NCI-H446 (cell line): ENCODE measurements around the gene PNMT.
"Not testable (repeated sequence)": the region's sequence is repeated elsewhere in the genome, so short reads cannot be mapped to it uniquely, and the experiment has no call there.

Experiments
- DNase-seq, 2 experiments: peaks; one replicate each; lab custom pipeline; 2025; lab: John Stamatoyannopoulos, UW

The PNMT gene

DNA sequence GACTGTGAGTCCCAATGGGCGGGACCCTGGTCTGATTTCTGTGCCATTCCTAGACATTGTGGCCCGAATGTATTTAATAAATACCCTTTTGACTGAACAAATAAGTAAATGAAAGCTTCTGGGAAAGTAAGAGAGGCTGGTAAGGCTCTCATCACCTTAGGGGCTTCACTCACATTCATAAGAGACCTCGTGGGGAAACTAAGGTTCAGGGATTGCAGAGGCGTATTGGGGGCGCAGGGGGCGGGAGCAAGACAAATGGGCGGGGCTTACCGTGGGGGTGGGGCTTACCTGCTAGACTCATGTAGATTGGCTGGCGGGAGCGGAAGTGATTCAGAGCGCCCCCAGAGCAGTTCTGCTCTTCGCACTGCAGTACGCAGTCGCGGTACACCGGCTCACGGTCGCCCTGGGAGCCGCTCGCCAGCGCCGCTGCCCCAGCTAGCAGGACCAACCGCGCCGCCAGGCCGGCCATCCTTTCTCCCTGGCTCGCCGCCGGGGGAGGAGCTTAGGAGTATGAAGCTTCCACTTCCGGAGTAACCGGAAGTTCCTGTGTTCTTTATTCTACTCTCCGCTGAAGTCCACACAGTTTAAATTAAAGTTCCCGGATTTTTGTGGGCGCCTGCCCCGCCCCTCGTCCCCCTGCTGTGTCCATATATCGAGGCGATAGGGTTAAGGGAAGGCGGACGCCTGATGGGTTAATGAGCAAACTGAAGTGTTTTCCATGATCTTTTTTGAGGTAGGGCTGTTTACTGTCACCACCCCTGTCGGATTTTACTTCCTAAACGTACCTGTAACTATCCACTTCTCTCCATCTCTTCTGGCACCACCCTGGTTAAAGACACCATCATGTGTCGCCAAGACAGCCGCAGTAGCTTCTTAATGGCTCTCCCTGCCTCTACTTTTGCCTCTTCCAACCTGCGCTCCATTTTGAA is 19.6 kb downstream of the PNMT start, which contains the start of gene PGAP3:
Gene PGAP3, minus strand, starts transcription at position 512 of the 929 bp plus-strand sequence. Its CDS starts 43 bp downstream, at position 469.
- DNase-seq: peak; percentile 82 to 92

DNA sequence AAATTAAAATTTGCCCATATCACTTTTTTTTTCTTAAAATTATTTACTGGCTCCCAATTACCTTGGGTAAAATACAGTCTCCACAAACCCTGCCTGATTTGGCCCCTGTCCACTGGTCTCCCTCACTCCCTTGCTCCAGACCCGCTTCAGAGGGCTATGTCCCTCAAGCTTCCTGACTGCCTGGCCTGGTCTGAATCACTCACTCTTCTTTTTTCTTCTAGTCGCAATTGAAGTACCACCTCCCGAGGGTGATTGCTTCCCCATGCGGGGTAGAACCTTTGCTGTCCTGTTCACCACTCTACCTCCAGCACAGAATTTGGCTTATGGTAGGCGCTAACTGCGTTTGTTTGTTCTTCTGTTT is 20.2 kb downstream of the PNMT start:
- no peak for DNase-seq

DNA sequence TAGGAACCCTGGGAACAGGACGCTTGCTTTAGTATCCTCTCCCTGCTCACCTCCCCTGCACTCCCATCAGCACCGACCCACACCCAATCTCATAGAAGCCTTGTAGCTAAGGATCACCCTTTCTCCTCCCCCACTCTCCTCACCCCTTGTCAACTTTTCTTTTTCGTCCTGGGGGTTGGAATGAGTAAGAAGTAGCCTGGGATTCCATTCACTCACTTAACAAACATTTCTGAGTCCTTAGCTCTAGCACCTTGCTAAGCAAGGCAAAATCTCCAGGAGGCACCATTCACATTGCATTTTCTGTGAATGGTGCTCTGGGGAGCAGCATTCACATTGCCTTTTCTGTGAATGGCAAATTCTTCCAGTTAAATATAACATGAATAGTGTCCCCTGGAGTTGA is 20.7 kb downstream of the PNMT start:
- DNase-seq: no peak

DNA sequence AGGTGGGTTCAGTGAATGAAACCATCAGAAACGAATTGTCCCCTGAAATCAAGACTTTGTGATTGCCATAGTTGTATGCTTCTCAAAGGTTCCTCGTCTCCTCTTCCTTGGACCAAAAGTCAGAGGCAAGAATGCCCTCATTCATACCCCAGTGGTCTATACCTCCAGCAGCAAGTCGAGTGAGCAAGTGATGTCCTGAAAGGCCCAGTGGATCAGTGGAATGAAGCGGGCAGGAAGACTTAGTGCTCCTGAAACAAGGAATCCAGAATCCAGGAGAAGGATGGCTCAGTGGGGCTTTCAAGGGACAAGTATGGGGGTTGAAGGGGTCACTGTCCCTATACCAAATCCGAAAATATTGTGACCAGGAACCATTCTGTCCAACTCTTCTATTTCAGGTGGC is 26.3 kb downstream of the PNMT start:
- DNase-seq: no peak

DNA sequence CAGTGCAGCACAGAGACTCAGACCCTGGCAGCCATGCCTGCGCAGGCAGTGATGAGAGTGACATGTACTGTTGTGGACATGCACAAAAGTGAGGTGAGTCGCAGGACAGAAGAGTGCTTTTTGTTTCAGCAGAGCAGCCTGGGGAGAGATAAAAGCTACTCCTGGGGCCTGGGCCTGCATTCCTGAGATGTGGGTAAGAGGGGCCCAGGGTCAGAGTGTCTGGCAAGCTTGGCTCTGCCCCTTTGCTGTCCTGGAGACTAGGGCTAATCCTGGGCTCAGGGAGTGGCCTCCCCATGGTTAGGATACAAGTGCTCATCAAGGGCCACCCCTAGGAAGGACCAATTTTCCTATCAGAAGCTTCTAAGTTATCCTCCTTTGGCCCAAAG is 26.8 kb downstream of the PNMT start:
- no peak for DNase-seq

DNA sequence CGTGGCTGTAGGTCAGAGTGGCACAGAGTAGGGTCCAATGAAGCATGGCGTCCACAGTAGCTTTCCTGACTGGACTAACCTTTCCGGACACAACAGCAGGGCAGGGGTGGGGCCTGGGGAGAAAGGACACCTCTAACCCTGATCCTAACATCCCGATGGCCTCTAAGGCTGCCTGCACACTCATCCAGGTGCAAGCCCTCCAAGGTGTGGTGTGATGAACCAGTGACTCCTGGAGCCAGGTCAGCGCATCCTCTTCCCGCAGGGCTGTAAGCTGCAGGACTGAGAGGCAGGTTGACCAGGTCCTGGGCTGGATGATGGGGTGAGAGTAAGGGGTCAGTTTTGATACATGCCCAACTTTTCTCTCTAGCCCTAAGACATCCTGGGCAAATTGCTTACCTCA is 28.5 kb downstream of the PNMT start:
- DNase-seq: no peak

DNA sequence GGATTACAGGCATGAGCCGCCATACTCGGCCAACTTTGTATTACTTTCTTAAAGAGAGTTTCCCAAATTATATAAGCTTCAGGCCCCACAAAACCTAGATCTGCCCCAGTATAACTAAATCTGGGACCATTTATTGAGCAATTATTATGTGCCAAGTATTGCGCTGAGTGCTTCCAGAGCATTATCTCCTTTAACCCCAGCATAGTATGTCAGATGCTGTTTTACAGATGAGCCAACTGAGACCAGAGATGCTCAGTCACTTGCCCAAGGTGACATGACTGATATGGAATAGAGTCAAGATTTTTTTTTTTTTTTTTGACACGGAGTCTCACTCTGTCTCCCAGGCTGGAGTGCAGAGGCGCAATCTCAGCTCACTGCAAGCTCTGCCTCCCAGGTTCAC is 29.7 kb downstream of the PNMT start:
- no peak for DNase-seq

DNA sequence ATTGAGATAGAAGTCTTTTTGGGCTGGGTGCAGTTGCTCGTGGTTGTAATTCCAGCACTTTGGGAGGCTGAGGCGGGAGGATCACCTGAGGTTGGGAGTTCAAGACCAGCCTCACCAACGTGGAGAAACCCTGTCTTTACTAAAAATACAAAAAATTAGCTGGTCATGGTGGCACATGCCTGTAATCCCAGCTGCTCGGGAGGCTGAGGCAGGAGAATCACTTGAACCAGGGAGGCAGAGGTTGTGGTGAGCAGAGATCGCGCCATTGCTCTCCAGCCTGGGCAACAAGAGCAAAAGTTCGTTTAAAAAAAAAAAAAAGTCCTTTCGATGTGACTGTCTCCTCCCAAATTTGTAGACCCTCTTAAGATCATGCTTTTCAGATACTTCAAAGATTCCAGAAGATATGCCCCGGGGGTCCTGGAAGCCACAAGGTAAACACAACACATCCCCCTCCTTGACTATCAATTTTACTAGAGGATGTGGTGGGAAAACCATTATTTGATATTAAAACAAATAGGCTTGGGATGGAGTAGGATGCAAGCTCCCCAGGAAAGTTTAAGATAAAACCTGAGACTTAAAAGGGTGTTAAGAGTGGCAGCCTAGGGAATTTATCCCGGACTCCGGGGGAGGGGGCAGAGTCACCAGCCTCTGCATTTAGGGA is 31.0 kb downstream of the PNMT start:
- DNase-seq: not testable (repeated sequence)

DNA sequence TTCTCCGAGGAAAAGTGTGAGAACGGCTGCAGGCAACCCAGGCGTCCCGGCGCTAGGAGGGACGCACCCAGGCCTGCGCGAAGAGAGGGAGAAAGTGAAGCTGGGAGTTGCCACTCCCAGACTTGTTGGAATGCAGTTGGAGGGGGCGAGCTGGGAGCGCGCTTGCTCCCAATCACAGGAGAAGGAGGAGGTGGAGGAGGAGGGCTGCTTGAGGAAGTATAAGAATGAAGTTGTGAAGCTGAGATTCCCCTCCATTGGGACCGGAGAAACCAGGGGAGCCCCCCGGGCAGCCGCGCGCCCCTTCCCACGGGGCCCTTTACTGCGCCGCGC is 31.5 kb downstream of the PNMT start, which contains the start of gene ERBB2:
Gene ERBB2, plus strand, starts transcription at position 247 of the 330 bp plus-strand sequence. CDS start 175 bp downstream, outside the sequence.
- DNase-seq: no peak

DNA sequence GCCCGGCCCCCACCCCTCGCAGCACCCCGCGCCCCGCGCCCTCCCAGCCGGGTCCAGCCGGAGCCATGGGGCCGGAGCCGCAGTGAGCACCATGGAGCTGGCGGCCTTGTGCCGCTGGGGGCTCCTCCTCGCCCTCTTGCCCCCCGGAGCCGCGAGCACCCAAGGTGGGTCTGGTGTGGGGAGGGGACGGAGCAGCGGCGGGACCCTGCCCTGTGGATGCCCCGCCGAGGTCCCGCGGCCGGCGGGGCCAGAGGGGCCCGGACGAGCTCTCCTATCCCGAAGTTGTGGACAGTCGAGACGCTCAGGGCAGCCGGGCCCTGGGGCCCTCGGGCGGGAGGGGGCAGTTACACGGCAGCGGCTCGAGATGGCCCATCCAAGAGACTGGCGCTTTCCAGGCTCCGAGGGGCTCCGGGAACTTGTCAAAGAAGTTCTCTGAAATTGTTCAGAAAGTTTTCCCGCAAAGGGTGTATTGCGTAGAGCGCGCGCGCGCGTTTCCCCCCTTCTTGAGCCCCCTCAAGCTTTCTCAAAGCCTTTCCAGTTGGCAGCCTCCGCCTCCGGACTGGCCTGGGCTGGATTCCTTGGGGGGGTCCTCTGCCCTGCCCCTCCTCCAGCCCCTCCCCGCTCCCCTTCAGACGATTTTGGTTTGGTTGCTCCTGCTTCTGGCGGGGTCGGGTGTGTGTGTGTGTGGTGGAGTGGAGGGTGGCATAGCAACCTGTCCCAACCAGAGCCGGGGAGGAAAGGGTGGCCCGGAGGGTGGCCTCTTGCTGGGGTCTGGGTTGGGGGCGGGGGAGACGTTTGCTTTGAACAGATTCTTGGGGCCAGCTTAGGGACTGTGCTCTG is 32.1 kb downstream of the PNMT start:
- no peak for DNase-seq

DNA sequence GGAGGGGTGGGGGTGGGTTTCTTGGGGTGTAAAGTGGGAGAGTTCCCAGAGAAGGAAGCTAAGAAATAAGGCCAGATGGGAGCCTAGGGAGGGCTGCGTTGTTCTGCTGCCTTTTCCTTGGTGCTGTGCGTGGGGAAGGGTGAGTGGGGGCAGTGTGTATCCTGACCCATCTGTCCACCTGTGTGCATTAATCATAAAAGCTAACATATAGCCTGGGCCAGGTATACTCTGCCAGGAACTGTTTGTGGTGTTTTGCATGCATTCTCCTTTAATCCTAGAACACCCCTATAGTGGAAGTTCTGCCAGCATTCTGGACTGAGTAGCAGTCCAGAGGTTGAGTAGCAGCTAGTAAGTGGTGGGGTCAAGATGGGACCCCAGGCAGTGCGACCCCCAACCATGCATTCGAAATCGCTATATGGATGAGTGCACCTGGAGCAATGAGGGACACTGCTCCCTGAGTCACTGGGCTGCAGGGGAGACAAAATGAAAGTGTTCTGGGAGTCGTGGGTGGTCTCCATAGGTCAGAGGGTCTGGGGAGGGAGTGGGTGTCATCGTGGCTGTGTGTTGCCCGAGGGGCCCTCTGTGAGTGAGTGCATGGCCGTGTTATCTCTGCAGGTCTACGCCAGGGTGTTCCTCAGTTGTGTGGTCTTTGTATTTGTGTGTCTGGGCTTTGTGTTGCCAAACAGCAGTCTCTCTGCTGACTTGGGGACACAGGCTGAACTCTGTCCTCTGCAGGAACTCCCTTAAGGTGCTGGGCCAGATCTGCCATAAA is 32.9 kb downstream of the PNMT start:
- DNase-seq: no peak

DNA sequence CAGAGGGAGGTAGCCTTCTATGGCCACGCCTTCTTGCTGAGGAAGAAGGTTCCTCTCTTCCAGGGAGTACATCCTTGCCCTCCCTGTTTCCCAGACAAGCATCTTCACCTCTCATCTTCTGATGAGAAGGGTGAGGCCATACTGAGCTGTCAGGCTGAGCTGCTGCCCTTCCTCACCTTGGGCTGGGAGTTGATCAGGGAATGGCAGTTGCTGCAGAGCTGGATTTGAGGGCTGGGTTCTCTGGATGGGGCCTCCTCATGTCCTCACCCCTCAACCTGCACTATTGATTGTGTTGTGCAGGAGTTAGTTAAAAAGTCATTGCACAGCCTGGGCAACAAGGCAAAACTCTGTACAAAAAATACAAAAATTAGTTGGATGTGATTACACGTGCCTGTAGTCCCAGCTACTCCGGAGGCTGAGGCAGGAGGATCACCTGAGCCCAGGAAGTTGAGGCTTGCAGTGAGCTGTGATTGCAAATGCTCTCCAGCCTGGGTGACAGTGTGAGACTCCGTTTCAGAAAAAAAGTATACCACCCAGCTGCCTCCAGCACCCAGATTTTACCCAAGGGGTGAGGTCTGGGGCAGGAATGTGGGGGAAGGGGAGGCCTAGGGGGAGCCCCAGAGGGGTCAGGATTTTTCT is 33.6 kb downstream of the PNMT start:
- no peak for DNase-seq

DNA sequence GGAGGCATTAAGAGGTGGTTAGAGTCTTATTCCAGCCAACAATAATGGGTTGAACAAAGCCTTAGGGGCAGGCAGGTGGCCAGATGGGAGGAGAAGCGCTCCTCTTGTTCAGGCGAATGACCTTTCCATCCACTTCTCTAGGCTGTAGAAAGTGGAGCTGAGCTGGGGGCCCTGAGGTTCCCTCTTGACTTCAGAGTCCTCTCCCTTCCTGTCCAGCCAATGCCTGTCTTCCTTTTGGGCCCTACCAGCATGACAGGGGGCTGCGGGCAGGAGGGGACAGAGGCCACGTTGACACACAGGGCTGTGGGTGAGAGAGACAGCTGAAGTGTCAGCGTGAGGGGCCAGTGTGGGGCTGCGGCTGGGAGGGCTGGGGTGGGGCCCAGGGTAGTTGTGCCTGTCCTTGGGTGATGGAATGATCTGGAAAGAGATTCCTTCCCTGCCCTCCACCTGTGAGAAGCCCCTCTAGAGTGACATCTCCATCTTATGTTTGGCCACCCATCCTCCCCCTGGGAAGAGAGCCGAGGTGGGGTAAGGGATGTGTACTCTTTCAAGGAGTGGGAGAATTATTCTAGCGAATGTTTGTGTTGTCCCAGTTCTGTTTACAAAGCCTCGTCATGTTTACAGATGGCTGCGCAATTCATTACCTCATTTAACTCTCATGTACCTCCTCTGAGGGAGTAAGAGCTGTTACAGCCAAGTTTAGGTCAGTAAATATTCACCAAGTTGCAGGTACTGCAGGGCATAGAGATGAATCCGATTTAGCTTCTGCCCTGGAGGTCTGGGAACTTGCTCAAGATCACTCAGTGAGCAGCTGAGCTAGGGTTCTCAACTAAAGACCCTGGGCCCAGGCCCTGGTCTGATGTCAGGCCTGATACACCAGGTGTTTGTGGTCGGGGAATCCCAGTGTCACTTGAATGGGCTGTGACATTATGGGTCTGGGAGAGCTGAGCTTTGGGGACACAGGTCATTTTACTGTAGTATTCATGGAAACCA is 34.9 kb downstream of the PNMT start:
- DNase-seq: no peak

DNA sequence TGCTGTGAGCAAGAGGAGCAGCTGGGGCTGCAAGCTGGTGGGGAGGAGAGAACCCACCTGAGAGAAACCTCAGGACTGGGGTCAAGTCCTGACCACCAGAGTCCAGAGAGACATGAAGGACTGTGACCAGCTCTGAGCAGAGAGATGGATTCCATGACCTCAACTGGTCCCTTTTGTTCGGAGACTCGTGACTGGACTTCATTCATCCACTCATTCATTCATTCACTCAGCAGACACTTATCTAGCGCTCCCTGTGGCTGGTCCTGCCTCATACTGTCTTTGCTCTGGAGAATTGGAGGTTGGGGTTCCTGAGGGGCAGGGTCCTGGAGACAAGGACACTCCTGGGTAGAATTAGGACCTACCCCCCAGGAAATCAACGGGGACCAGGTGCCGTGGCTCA is 35.7 kb downstream of the PNMT start:
- no peak for DNase-seq

DNA sequence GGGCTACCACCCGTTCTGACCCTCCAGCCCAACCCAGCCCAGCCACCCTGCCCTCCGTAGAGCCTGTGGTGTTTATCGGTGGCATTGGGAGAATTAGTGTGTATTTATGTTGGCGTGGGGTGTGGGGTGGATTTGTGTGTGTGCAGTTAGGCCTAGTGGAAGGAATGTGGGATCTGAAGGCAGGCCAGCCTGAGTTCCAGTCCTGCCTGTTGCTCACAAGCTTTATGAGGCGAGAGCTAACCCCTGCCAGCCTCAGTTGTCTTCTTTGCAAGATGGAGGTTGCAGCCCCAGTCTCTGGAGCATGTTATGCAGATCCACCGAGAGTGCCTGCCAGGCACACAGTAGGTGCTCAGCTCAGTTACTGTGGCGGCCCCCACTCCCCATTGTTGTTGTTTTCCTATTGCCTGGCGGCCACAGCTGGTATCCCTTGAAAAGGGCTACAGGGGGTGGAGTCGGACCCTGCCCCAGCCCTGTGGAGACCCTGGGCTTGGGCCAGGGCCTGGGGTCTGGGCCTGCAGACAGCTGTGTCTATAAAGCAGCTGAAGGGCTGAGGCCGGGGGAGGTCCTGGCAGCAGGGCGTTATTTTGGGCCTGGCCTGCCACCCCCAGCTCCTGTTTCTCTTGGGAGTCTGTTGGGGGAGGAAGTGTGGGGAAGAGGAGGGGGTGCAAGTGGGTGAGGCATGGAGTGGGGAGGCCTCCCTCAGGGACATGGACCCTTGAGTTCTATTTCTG is 36.7 kb downstream of the PNMT start:
- no peak for DNase-seq

DNA sequence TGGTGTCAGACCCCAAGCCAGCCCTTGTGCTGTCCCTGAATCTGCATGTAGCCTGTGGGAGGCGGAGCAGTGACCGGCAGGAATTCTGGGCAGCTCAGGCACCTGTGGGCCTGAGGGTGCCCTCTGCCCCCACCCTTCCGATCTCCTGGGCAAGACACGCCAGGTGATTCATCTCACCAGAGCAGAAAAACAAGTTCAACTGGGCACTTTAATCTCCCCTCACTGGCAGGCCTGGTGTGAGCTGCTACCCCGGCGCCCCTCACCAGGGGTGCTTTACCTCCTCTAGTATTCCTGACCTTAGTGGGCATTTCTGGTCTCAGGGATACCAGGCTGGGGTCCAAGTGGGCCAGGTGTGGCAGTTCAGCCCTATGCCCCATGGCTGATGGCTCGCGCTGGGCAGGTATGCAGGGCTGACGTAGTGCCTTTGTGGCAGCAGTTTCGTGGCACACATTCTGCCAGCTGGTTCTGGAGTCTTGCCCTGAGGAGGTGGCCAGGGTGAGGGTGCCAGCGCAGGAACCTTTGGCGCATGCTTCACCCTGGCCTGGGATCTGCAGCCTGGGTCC is 37.6 kb downstream of the PNMT start:
- no peak for DNase-seq

DNA sequence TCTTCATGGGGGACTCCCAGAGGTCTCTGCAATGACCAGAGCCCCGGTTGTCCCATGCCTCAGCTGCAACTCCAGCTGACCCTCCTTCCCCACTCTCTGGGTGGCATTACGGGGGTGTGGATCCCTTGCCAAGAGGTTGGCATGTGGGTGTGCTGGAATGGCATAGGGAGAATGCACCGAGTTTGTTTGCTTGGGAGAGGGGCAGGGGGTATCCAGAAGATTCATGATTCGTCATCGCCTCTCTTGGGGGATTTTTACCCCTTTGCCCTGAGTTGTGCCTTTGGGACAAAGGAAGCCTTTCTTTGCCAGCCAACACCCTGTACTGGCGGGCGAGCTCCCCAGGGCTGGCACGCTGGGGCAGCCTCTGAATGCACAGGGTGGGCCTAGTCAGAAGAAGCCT is 38.1 kb downstream of the PNMT start:
- no peak for DNase-seq

DNA sequence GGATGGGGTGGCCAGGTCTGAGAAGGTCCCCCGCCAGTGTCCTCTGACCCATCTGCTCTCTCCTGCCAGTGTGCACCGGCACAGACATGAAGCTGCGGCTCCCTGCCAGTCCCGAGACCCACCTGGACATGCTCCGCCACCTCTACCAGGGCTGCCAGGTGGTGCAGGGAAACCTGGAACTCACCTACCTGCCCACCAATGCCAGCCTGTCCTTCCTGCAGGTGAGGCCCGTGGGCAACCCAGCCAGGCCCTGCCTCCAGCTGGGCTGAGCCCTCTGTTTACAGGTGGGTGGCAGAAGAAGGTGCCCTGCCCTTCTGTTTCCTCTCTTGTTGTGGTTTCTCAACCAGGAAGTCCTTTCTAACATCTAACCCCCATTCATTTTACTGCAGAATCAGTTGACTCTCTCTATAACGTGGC is 38.7 kb downstream of the PNMT start:
- no peak for DNase-seq
